ENCODE measurements around the gene RPH3AL. TPM values are rescaled to one million over a fixed set of nuclear protein-coding genes. Genes with fewer than 3 reads are reported as not detected.

Gene RPH3AL
- total RNA-seq, 1 donor from 2014 or later = 22.3 TPM

DNA sequence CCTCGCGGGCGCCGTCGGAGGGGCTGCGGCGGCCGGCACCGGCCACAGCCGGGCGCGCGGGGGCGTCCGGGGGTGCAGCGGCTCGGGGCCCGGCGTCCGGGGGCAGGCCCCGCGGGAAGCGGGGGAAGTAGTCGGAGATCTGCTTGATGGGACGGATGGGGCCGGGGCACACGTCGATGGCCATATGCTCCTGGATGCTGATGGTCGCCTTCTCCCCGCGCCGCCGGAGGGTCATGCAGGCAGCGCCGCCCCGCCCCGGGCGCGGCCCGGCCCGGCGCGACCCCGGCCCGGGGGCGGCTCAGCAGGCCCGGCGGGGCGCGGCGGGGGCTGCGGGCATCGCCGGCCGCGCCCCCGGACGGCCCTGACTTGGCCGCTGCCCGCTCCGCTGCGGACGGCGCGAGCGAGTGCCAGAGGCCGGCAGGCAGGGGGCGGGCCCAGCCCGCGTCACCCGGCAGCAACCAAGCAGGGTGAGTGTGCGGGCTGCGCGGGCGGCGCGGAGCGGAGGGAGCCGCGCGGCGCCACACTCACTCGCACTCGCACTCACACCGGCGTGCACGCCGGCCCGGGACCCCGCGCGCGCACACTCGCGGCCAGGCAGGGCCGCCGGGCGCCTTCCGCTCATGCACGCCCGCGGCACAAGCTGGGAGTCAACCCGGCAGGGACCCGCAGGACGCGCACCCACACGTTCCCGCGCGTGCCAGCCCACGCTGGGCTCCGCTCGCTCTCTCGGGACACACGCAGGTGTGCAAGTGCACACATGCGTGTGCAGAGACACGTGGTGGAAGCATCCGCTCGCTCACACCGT lies 171.2 kb downstream of the RPH3AL start, which contains the start of gene DOC2B:
DOC2B (minus strand) TSS at position 406 of the 805 bp plus-strand sequence; CDS start at position 235, 171 bp downstream.
- Mint-ChIP-seq H3K4me1 (ENCODE audit: low read depth, unreplicated experiment) (peaks cover 30% of the 10 kb centered on the region), H3K36me3 (ENCODE audit: unreplicated experiment) (no peaks in the 10 kb centered on the region), H3K4me3 (ENCODE audit: unreplicated experiment) (peak within 1 kb of the TSS; percentile 86), H3K27me3 (ENCODE audit: unreplicated experiment) (peaks cover 12% of the 10 kb centered on the region), H3K27ac (ENCODE audit: unreplicated experiment) (peak within 1 kb of the TSS; percentile 88), H3K9me3 (ENCODE audit: unreplicated experiment) (peaks cover 19% of the 10 kb centered on the region)
- peak; percentile 79 for DNase-seq
- TF ChIP-seq, protein P1, sequence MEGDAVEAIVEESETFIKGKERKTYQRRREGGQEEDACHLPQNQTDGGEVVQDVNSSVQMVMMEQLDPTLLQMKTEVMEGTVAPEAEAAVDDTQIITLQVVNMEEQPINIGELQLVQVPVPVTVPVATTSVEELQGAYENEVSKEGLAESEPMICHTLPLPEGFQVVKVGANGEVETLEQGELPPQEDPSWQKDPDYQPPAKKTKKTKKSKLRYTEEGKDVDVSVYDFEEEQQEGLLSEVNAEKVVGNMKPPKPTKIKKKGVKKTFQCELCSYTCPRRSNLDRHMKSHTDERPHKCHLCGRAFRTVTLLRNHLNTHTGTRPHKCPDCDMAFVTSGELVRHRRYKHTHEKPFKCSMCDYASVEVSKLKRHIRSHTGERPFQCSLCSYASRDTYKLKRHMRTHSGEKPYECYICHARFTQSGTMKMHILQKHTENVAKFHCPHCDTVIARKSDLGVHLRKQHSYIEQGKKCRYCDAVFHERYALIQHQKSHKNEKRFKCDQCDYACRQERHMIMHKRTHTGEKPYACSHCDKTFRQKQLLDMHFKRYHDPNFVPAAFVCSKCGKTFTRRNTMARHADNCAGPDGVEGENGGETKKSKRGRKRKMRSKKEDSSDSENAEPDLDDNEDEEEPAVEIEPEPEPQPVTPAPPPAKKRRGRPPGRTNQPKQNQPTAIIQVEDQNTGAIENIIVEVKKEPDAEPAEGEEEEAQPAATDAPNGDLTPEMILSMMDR (IDR thresholded peaks at IDR 0.05; ENCODE audit: partially characterized antibody, unreplicated experiment) = no peak

DNA sequence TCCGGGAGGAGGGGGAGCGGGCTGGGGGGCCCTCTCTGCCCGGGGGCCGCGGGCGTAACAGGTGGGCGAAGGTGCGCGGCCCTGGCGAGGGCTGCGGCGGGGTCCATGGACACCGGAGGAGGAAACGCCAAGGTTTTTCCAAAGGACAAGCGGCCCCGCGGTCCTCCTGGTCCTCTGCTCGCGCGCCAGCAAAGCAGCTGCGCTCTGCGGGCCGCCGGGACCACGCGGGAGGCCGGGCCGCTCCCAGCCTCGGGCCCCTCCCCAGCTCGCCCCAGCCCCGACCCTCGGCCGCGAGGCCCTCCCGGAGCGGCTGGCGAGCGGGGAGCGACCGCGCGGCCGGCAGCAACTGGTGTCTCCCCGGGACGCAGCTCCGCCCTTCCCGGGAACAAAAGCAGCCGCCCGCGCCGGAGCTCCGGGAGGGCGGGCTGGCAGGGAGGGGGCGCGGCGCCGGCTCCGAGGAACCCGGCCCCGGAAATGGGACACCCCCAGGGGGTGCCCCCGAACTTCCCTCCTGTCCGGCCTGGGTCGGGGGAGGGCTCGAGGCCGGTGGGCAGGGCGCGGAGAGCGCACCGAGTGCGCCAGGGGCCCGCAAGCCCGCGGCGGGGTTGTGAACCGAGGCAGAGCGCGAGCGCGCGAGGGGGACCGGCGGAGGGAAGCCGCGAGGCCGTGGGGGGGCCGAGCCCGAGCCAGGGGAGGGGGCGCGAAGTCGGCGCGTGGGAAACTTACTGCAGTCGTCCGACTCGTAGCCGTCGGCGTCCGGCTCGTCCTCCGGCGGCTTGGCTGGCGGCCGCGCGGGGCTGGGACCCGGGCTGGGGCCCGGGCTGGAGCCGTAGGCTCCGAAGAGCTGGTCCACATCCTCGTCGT lies 172.0 kb downstream of the RPH3AL start:
- H3K4me3 Mint-ChIP-seq (ENCODE audit: unreplicated experiment) = no peak overlapping the region
- peaks cover 12% of the 10 kb centered on the region for H3K27me3 Mint-ChIP-seq (ENCODE audit: unreplicated experiment)
- peaks cover 20% of the 10 kb centered on the region for H3K9me3 Mint-ChIP-seq (ENCODE audit: unreplicated experiment)
- H3K36me3 Mint-ChIP-seq (ENCODE audit: unreplicated experiment) = no peaks in the 10 kb centered on the region
- H3K27ac Mint-ChIP-seq (ENCODE audit: unreplicated experiment) = no peak overlapping the region
- peaks cover 30% of the 10 kb centered on the region for H3K4me1 Mint-ChIP-seq (ENCODE audit: low read depth, unreplicated experiment)
- TF ChIP-seq, protein P1 (IDR thresholded peaks at IDR 0.05; ENCODE audit: partially characterized antibody, unreplicated experiment) = no peak
- DNase-seq = peak; percentile 62

DNA sequence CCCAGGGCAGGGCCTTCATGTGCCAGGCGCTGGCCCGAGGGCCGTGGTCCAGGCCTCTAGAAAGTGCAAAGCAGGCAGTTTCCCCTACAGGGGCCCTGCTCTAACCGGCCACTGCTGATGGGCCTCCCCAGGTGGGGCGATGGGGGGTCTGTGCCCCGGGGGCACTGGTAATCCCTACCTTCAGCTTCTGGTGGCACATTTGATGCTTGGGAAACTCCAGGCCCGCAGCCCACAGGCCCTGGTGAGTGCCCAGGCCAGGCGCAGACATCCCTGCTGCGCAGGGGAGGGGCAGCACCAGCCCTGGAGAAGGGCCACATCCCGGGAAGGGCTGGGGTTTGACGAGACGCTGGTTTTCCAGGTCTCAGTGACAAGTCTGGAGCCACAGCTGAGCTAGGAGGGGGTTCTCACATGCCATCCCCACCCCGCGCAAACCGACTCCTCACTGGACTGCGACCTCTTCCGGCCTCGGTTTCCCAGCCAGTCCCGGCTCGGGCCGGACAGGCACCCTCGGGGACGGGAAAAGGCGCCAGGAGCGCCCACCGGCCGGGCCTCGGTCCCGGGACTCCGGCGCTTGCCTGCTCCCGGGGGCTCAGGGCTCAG lies 172.7 kb downstream of the RPH3AL start:
- Mint-ChIP-seq H3K27me3 (ENCODE audit: unreplicated experiment) (peaks cover 12% of the 10 kb centered on the region), H3K9me3 (ENCODE audit: unreplicated experiment) (peaks cover 22% of the 10 kb centered on the region), H3K27ac (ENCODE audit: unreplicated experiment) (no peak overlapping the region), H3K4me1 (ENCODE audit: low read depth, unreplicated experiment) (peaks cover 28% of the 10 kb centered on the region), H3K36me3 (ENCODE audit: unreplicated experiment) (no peaks in the 10 kb centered on the region), H3K4me3 (ENCODE audit: unreplicated experiment) (peak overlapping the region; percentile 79)
- no peak for DNase-seq
- TF ChIP-seq, protein P1 (IDR thresholded peaks at IDR 0.05; ENCODE audit: partially characterized antibody, unreplicated experiment) = no peak

DNA sequence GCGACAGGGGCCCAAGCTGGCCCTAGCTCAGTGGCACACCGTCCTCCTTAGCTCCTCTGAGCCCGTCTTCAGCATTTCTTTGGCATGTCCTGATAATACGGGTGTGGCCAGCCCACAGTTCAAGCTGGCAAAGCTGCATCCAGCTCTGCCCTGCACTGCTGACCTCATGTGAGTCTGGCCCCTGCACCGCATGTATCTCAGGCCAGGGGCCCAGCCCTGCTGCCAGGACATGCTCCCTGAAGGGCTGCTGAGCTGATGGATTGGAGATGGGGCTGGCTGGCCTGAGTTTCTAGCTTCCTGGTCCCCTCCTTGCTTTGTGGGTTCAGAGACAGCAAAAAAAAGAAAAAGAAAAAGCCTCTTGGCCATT lies 173.6 kb downstream of the RPH3AL start:
- H3K27ac Mint-ChIP-seq (ENCODE audit: unreplicated experiment) = no peak overlapping the region
- TF ChIP-seq, protein P1 (IDR thresholded peaks at IDR 0.05; ENCODE audit: partially characterized antibody, unreplicated experiment) = no peak
- H3K4me1 Mint-ChIP-seq (ENCODE audit: low read depth, unreplicated experiment) = peaks cover 31% of the 10 kb centered on the region
- peak overlapping the region; percentile 79 for H3K4me3 Mint-ChIP-seq (ENCODE audit: unreplicated experiment)
- peaks cover 12% of the 10 kb centered on the region for H3K27me3 Mint-ChIP-seq (ENCODE audit: unreplicated experiment)
- H3K9me3 Mint-ChIP-seq (ENCODE audit: unreplicated experiment) = peaks cover 22% of the 10 kb centered on the region
- H3K36me3 Mint-ChIP-seq (ENCODE audit: unreplicated experiment) = no peaks in the 10 kb centered on the region
- DNase-seq = no peak
